Dendritic cell treated with granulocyte-macrophage colony-stimulating factor and Interleukin-4, amounts not matched to agents 40 ng/mL and 50 ng/mL, for 4 days (primary cell): Measurements from ENCODE around the gene TRIP13.

Experiments
- H3K27ac Mint-ChIP-seq: one replicate; pipeline ENCODE4 v1.8.0; 2022; ENCODE audit warnings: mild to moderate bottlenecking, mixed read lengths
- H3K27me3 Mint-ChIP-seq: one replicate; pipeline ENCODE4 v1.8.0; 2022; ENCODE audit warnings: mild to moderate bottlenecking, mixed read lengths
- H3K36me3 Mint-ChIP-seq: one replicate; pipeline ENCODE4 v1.8.0; 2022; ENCODE audit warnings: low read depth, mixed read lengths
- H3K4me1 Mint-ChIP-seq: one replicate; pipeline ENCODE4 v1.8.0; 2022; ENCODE audit warnings: low read depth, mixed read lengths
- H3K4me3 Mint-ChIP-seq: one replicate; pipeline ENCODE4 v1.8.0; 2022; ENCODE audit warnings: mild to moderate bottlenecking, moderate library complexity, mixed read lengths
- H3K9me3 Mint-ChIP-seq: one replicate; pipeline ENCODE4 v1.8.0; 2022; ENCODE audit warnings: mixed read lengths
- intact Hi-C: fragments of 100-400 bp; cut with micrococcal nuclease; formaldehyde crosslinking; loops from one replicate; pipeline ENCODE4 v1.15.0; 2022

TRIP13 gene

GRCh38 chr5:944992-945685 lies 52.5 kb downstream of the TRIP13 start:
- no peaks in the 10 kb centered on the region for H3K4me1 Mint-ChIP-seq
- no peak overlapping the region for H3K4me3 Mint-ChIP-seq
- H3K27ac Mint-ChIP-seq: no peak overlapping the region
- H3K36me3 Mint-ChIP-seq: no peaks in the 10 kb centered on the region
- H3K27me3 Mint-ChIP-seq: peaks cover 45% of the 10 kb centered on the region
- no peaks in the 10 kb centered on the region for H3K9me3 Mint-ChIP-seq
- intact Hi-C loops: no loop called here

- H3K4me1 Mint-ChIP-seq: no peaks in the 10 kb centered on the region
- intact Hi-C loops: no loop called here
- H3K27ac Mint-ChIP-seq: no peak overlapping the region
- H3K36me3 Mint-ChIP-seq: no peaks in the 10 kb centered on the region
- no peak overlapping the region for H3K4me3 Mint-ChIP-seq
- H3K27me3 Mint-ChIP-seq: peaks cover 45% of the 10 kb centered on the region
- no peaks in the 10 kb centered on the region for H3K9me3 Mint-ChIP-seq
These were observed 53.2 kb downstream of the TRIP13 start for GRCh38 chr5:945691-946551.

GRCh38 chr5:946720-947625 lies 54.3 kb downstream of the TRIP13 start:
- Mint-ChIP-seq H3K4me3 (no peak overlapping the region), H3K27ac (no peak overlapping the region), H3K9me3 (no peaks in the 10 kb centered on the region), H3K4me1 (no peaks in the 10 kb centered on the region), H3K27me3 (peaks cover 45% of the 10 kb centered on the region), H3K36me3 (no peaks in the 10 kb centered on the region)
- intact Hi-C loops: no loop called here

GRCh38 chr5:947626-948471 lies 55.2 kb downstream of the TRIP13 start:
- H3K27me3 Mint-ChIP-seq: peaks cover 42% of the 10 kb centered on the region
- H3K9me3 Mint-ChIP-seq: no peaks in the 10 kb centered on the region
- no peak overlapping the region for H3K4me3 Mint-ChIP-seq
- no peaks in the 10 kb centered on the region for H3K4me1 Mint-ChIP-seq
- H3K36me3 Mint-ChIP-seq: no peaks in the 10 kb centered on the region
- intact Hi-C loops: no loop called here
- H3K27ac Mint-ChIP-seq: no peak overlapping the region

- intact Hi-C loops: no loop called here
- H3K27me3 Mint-ChIP-seq: peaks cover 36% of the 10 kb centered on the region
- H3K27ac Mint-ChIP-seq: no peak overlapping the region
- no peak overlapping the region for H3K4me3 Mint-ChIP-seq
- H3K4me1 Mint-ChIP-seq: no peaks in the 10 kb centered on the region
- H3K9me3 Mint-ChIP-seq: no peaks in the 10 kb centered on the region
- H3K36me3 Mint-ChIP-seq: no peaks in the 10 kb centered on the region
These were observed 56.0 kb downstream of the TRIP13 start for GRCh38 chr5:948472-949274.

GRCh38 chr5:949275-949543 lies 56.5 kb downstream of the TRIP13 start:
- intact Hi-C loops: no loop called here
- Mint-ChIP-seq H3K27ac (no peak overlapping the region), H3K36me3 (no peaks in the 10 kb centered on the region), H3K4me1 (no peaks in the 10 kb centered on the region), H3K9me3 (no peaks in the 10 kb centered on the region), H3K27me3 (peaks cover 33% of the 10 kb centered on the region), H3K4me3 (no peak overlapping the region)

GRCh38 chr5:949815-950560 lies 57.3 kb downstream of the TRIP13 start:
- no peaks in the 10 kb centered on the region for H3K36me3 Mint-ChIP-seq
- H3K4me1 Mint-ChIP-seq: no peaks in the 10 kb centered on the region
- no peaks in the 10 kb centered on the region for H3K9me3 Mint-ChIP-seq
- intact Hi-C loops: no loop called here
- H3K4me3 Mint-ChIP-seq: no peak overlapping the region
- H3K27ac Mint-ChIP-seq: no peak overlapping the region
- peaks cover 25% of the 10 kb centered on the region for H3K27me3 Mint-ChIP-seq

- Mint-ChIP-seq H3K27ac (no peak overlapping the region), H3K27me3 (peaks cover 20% of the 10 kb centered on the region), H3K4me1 (no peaks in the 10 kb centered on the region), H3K36me3 (no peaks in the 10 kb centered on the region), H3K4me3 (no peak overlapping the region), H3K9me3 (no peaks in the 10 kb centered on the region)
- intact Hi-C loops: no loop called here
These were observed 59.4 kb downstream of the TRIP13 start for GRCh38 chr5:951940-952596.

GRCh38 chr5:952597-953271 lies 60.0 kb downstream of the TRIP13 start:
- H3K36me3 Mint-ChIP-seq: no peaks in the 10 kb centered on the region
- H3K4me1 Mint-ChIP-seq: no peaks in the 10 kb centered on the region
- peaks cover 20% of the 10 kb centered on the region for H3K27me3 Mint-ChIP-seq
- intact Hi-C loops: no loop called here
- H3K27ac Mint-ChIP-seq: no peak overlapping the region
- H3K4me3 Mint-ChIP-seq: no peak overlapping the region
- H3K9me3 Mint-ChIP-seq: no peaks in the 10 kb centered on the region

- H3K27ac Mint-ChIP-seq: no peak overlapping the region
- H3K4me1 Mint-ChIP-seq: no peaks in the 10 kb centered on the region
These were observed 61.1 kb downstream of the TRIP13 start for GRCh38 chr5:953535-954449.

More at GRCh38 chr5:953535-954449, 61.1 kb downstream of the TRIP13 start:
- intact Hi-C loops: no loop called here
- no peaks in the 10 kb centered on the region for H3K9me3 Mint-ChIP-seq
- H3K4me3 Mint-ChIP-seq: no peak overlapping the region
- peaks cover 20% of the 10 kb centered on the region for H3K27me3 Mint-ChIP-seq
- no peaks in the 10 kb centered on the region for H3K36me3 Mint-ChIP-seq
